ENCODE data around the gene BCAP31. TPM values are rescaled to one million over a fixed set of nuclear protein-coding genes. Genes with fewer than 3 reads are reported as not detected.

The BCAP31 gene
- total RNA-seq, 1 experiment from 2014 or later, result 138 TPM

GRCh38 chrX:153728951-153729631, 4.9 kb upstream of the BCAP31 start:
- Histone ChIP-seq H3K9ac (ENCODE audit: extremely low read depth, insufficient read length, low read length) (no peak overlapping the region), H3K9me3 (ENCODE audit: control insufficient read depth, low read depth, low read length) (peaks cover 36% of the 10 kb centered on the region), H3K18ac (ENCODE audit: insufficient read length, low read depth, low read length) (no peak overlapping the region), H3K27ac (ENCODE audit: insufficient read length, low read depth, low read length) (no peak overlapping the region), H2BK20ac (ENCODE audit: low read depth, low read length, poor library complexity, severe bottlenecking) (no peak overlapping the region), H2BK5ac (ENCODE audit: insufficient read length, low read length) (no peak overlapping the region), H2AK5ac (ENCODE audit: insufficient read length, low read length) (no peak overlapping the region), H4K20me1 (ENCODE audit: control insufficient read depth, insufficient read depth, insufficient read length) (no peaks in the 10 kb centered on the region), H3K23me2 (ENCODE audit: insufficient read length, low read depth, low read length, poor library complexity, severe bottlenecking) (no peaks in the 10 kb centered on the region), H3K79me1 (ENCODE audit: insufficient read depth, low read depth, low read length, poor library complexity, severe bottlenecking) (no peaks in the 10 kb centered on the region), H3K4me2 (ENCODE audit: insufficient read depth, insufficient read length, low read length) (no peak overlapping the region), H4K8ac (replicated peaks; ENCODE audit: insufficient read length, low read depth, low read length) (no peak overlapping the region), H2BK120ac (ENCODE audit: low read depth, low read length, poor library complexity, severe bottlenecking) (no peak overlapping the region), H3K23ac (ENCODE audit: insufficient read length, low read depth, low read length) (no peak overlapping the region), H3K27me3 (ENCODE audit: insufficient read depth, low read length) (no peaks in the 10 kb centered on the region), H2BK12ac (ENCODE audit: insufficient read length, low read depth, low read length) (no peak overlapping the region), H3K56ac (ENCODE audit: insufficient read length, low read depth, low read length) (no peak overlapping the region), H2BK15ac (ENCODE audit: low read depth, low read length) (no peak overlapping the region), H3K14ac (ENCODE audit: insufficient read depth, low read length) (no peak overlapping the region), H4K5ac (ENCODE audit: insufficient read length, low read depth, low read length) (no peak overlapping the region), H3T11ph (ENCODE audit: low read length) (no peak overlapping the region), H2AFZ (ENCODE audit: low read length) (no peak overlapping the region), H3K79me2 (ENCODE audit: insufficient read depth, low read length) (no peaks in the 10 kb centered on the region), H4K91ac (ENCODE audit: insufficient read length, low read depth, low read length) (no peak overlapping the region), H3K4ac (ENCODE audit: low read depth, low read length) (no peak overlapping the region), H3K4me1 (ENCODE audit: insufficient read depth, low read length) (no peaks in the 10 kb centered on the region)
- Mint-ChIP-seq H3K27me3 (ENCODE audit: low read depth) (no peaks in the 10 kb centered on the region; the same call in 1 of the 2 replicates), H3K36me3 (ENCODE audit: insufficient read depth in 1 of 3, low read depth in 3 of 3) (peaks cover 8 to 32% (median 29%) of the 10 kb centered on the region in 3 experiments; a peak in 6 of 7 replicates), H3K4me1 (peaks cover 10 to 11% of the 10 kb centered on the region in 2 experiments), H3K4me3 (no peak overlapping the region), H3K27ac (no peak overlapping the region), H3K9me3 (peaks cover 60 to 71% of the 10 kb centered on the region in 2 experiments)
- no peak for DNase-seq
- TF ChIP-seq CTCF (conservative IDR thresholded peaks at IDR 0.05), result no peak
- no CpG with 5 or more reads among the region's 23 CpGs for WGBS (ENCODE audit: extremely low coverage, insufficient read length, low lambda C conversion rate)
